Brain microvascular endothelial cell (primary cell): ENCODE data around the gene KNSTRN.

ENCODE experiments used
- DNase-seq: peaks from one replicate; pipeline ENCODE4 v3.0.0-alpha.2; 2020
- H3K27ac ChIP-seq: fragments of 250-450 bp; sonication (Bioruptor Pico); 2 replicates; pipeline ENCODE4 v1.5.1; 2020; ENCODE audit warnings: mild to moderate bottlenecking, moderate library complexity
- H3K27me3 ChIP-seq: fragments of 250-450 bp; sonication (Bioruptor Pico); replicated peaks from 2 replicates; pipeline ENCODE4 v1.5.1; 2020; ENCODE audit warnings: mild to moderate bottlenecking
- H3K36me3 ChIP-seq: fragments of 250-450 bp; sonication (Bioruptor Pico); replicated peaks from 2 replicates; pipeline ENCODE4 v1.5.1; 2020; ENCODE audit warnings: mild to moderate bottlenecking
- H3K4me3 ChIP-seq: 2 replicates; pipeline ENCODE4 v1.5.1; 2011; ENCODE audit warnings: low read depth, mild to moderate bottlenecking, control low read depth, low read length, moderate library complexity
- CTCF ChIP-seq: IDR thresholded peaks from 2 replicates; pipeline ENCODE4 v1.5.1; 2011; ENCODE audit warnings: low read depth, mild to moderate bottlenecking, moderate library complexity, low read length, control low read depth, inconsistent platforms; ENCODE audit errors: missing control alignments
- in situ Hi-C: cut with HindIII; loops from 2 replicates; pipeline ENCODE4 v1.10.0; 2017; ENCODE audit warnings: low sequenced_read_pairs, low pct_ligation_motif_present

KNSTRN gene

GRCh38 chr15:40409366-40409765 lies 26.8 kb downstream of the KNSTRN start:
- Histone ChIP-seq H3K36me3 (peaks cover 40% of the 10 kb centered on the region), H3K4me3 (no peak overlapping the region), H3K27me3 (no peaks in the 10 kb centered on the region), H3K27ac (no peak overlapping the region)
- DNase-seq, result no peak
- no peak for TF ChIP-seq CTCF
- in situ Hi-C loops, result no loop called here

GRCh38 chr15:40410476-40410875 lies 28.0 kb downstream of the KNSTRN start:
- in situ Hi-C loops, result no loop called here
- Histone ChIP-seq H3K4me3 (no peak overlapping the region), H3K27ac (no peak overlapping the region), H3K36me3 (peaks cover 48% of the 10 kb centered on the region), H3K27me3 (no peaks in the 10 kb centered on the region)
- TF ChIP-seq CTCF, result no peak
- no peak for DNase-seq

- no peak for DNase-seq
- no peak overlapping the region for H3K27ac ChIP-seq
- no peak overlapping the region for H3K4me3 ChIP-seq
- no peaks in the 10 kb centered on the region for H3K27me3 ChIP-seq
- peaks cover 50% of the 10 kb centered on the region for H3K36me3 ChIP-seq
- in situ Hi-C loops, result no loop called here
- no peak for TF ChIP-seq CTCF
Observed at GRCh38 chr15:40412095-40412759, 29.7 kb downstream of the KNSTRN start.

- Histone ChIP-seq H3K27ac (no peak overlapping the region), H3K4me3 (no peak overlapping the region), H3K36me3 (peaks cover 50% of the 10 kb centered on the region), H3K27me3 (no peaks in the 10 kb centered on the region)
- DNase-seq, result no peak
- TF ChIP-seq CTCF, result no peak
- in situ Hi-C loops, result no loop called here
Observed at GRCh38 chr15:40413036-40413435, 30.5 kb downstream of the KNSTRN start.

GRCh38 chr15:40414816-40415215 lies 32.3 kb downstream of the KNSTRN start:
- Histone ChIP-seq H3K27ac (no peak overlapping the region), H3K4me3 (no peak overlapping the region), H3K27me3 (no peaks in the 10 kb centered on the region), H3K36me3 (peaks cover 57% of the 10 kb centered on the region)
- in situ Hi-C loops, result no loop called here
- no peak for DNase-seq
- no peak for TF ChIP-seq CTCF

- peaks cover 53% of the 10 kb centered on the region for H3K36me3 ChIP-seq
Observed at GRCh38 chr15:40415226-40415625, 32.7 kb downstream of the KNSTRN start.

More at GRCh38 chr15:40415226-40415625, 32.7 kb downstream of the KNSTRN start:
- in situ Hi-C loops, result no loop called here
- no peak overlapping the region for H3K27ac ChIP-seq
- TF ChIP-seq CTCF, result no peak
- H3K27me3 ChIP-seq, result no peaks in the 10 kb centered on the region
- no peak overlapping the region for H3K4me3 ChIP-seq
- DNase-seq, result no peak
